Measurements from ENCODE around the gene LY6G5C. TPM values are rescaled to one million over a fixed set of nuclear protein-coding genes. Genes with fewer than 3 reads are reported as not detected.

The LY6G5C gene
- total RNA-seq, 4 donors from 2014 or later, result 0.57 to 0.83 TPM; not detected in 2

DNA sequence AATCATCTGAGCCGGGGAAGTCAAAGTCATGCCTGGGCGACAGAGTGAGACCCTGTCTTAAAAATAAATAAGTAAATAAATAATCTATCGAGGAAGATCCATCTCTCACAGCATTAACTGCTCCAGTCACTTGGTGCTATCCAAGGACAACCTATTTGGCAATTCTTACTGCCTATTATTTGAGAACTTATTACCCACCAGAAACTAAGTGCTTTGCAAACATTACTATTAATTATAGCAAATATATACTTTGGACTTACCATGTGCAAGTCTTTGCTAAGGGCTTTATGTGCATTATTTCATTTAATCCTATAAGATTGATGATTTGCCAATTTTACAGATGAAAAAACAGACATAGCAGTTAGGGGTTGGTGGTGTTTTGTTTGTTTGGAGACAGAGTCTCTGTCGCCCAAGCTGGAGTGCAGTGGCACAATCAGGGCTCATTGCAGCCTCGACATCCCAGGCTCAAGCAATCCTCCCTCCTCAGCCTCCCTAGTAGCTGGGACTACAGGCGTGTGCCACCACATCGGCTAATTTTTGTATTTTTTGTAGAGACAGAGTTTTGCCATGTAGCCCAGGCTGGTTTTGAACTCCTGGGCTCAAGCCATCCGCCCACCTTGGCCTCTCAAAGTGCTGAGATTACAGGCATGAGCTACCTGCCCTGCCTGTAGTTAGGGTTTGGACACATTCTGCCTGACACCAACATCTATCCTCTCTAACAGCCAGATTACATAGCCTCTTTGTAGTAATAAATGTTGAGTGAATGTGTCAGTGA lies 26.1 kb downstream of the LY6G5C start:
- WGBS, 2 donors, result 74 to 87% methylated on average over 6 to 8 of the region's 8 CpGs
- H3K4me1 ChIP-seq, result peaks cover 26 to 59% (median 48%) of the 10 kb centered on the region in 3 donors

DNA sequence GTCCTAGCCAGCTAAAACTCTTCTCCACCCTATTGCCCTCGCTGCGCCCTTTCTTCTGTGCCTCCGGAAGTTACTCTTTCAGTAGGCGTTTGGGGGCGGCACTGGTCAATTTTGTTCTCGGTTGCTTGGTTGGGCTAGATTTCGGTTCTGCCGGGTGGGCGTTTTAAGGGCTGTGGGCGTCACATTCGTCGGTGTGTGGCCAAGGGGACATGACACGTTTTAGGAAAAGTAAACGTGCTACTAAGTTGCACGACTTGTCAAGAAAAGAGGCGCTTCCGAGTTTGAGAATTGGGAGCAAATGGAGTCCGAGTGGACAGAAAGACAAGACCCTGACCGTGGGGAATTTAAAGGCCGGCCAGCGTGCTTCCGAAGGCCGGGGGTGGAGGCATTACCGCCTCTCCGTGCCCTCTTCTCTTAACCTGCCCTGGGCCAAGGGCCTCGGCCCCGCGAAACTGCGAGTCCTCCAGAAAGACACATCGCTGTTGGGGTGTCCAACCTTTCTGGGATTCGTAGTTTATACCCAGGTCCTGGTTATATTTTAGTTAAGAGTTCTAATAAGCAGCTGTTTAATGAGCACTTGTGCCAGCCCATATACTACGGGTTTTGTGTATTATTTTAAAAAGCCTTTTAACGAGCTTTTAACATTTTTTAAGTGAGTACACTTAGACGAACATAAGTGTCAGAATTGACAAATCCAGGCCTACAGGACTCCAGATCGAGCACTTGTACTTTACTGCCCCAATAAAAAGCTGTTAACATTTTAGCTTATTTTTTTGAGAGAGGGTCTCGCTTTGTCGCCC lies 27.7 kb downstream of the LY6G5C start:
- TF ChIP-seq, protein P1, sequence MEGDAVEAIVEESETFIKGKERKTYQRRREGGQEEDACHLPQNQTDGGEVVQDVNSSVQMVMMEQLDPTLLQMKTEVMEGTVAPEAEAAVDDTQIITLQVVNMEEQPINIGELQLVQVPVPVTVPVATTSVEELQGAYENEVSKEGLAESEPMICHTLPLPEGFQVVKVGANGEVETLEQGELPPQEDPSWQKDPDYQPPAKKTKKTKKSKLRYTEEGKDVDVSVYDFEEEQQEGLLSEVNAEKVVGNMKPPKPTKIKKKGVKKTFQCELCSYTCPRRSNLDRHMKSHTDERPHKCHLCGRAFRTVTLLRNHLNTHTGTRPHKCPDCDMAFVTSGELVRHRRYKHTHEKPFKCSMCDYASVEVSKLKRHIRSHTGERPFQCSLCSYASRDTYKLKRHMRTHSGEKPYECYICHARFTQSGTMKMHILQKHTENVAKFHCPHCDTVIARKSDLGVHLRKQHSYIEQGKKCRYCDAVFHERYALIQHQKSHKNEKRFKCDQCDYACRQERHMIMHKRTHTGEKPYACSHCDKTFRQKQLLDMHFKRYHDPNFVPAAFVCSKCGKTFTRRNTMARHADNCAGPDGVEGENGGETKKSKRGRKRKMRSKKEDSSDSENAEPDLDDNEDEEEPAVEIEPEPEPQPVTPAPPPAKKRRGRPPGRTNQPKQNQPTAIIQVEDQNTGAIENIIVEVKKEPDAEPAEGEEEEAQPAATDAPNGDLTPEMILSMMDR (IDR thresholded peaks at IDR 0.05), result no peak
- peak in 3 of 4 donors; percentile 7 to 80 (median 68) for TF ChIP-seq POLR2A (IDR thresholded peaks at IDR 0.05)
- peak; percentile 61 for DNase-seq
- peaks cover 14 to 67% (median 22%) of the 10 kb centered on the region in 3 donors for H3K36me3 ChIP-seq
- H3K27me3 ChIP-seq, result no peaks in the 10 kb centered on the region
- H3K4me1 ChIP-seq, result peaks cover 12 to 43% (median 32%) of the 10 kb centered on the region in 3 donors
- 9% methylated on average over 36 of the region's 37 CpGs for WGBS, 2 donors
- peak overlapping the region; percentile 59 to 95 (median 78) for H3K4me3 ChIP-seq
- intact Hi-C loops (cut with DNase I), result no loop called here
- H3K27ac ChIP-seq, result peak overlapping the region; percentile 94 to 100 (median 99)
- no peaks in the 10 kb centered on the region for H3K9me3 ChIP-seq

More for the DNA sequence above, 26.1 kb downstream of the LY6G5C start:
- DNase-seq, result no peak
- H3K27ac ChIP-seq, result no peak overlapping the region
- H3K36me3 ChIP-seq, result peaks cover 4 to 61% (median 8%) of the 10 kb centered on the region in 3 donors
- intact Hi-C loops (cut with DNase I), result no loop called here
- no peak for TF ChIP-seq POLR2A (IDR thresholded peaks at IDR 0.05)
- TF ChIP-seq, protein P1 (IDR thresholded peaks at IDR 0.05), result no peak
- no peaks in the 10 kb centered on the region for H3K27me3 ChIP-seq
- no peak overlapping the region for H3K4me3 ChIP-seq
- no peaks in the 10 kb centered on the region for H3K9me3 ChIP-seq

DNA sequence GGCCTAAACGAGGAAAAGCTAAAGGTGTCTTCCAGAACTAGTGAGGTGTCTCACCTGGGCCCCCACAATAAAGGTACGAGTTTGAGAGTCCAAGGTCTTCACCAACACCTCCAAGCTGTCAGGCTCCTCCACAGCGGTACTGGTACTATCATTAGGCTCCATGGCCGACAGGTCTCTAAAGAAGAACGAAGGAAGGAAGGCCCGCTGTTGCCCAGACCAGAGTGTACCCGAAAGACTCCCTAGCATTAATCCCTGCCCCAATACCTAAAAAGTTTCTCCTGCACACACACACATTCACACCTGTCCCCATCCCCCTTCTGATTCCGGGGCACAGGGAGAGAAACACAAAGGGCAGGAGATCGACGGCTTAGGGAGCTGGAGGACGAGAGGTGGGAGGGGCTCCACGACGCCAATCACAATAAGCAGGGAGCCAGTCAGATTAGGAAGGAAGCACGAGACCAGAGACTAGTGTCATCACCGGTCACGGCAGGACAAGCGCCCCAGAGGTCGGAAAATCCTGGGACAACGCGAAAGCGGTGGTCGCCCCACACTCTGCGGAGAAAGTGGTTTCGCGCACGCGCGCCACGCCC lies 29.2 kb downstream of the LY6G5C start:
- intact Hi-C loops (cut with DNase I), result no loop called here
- Histone ChIP-seq H3K4me1 (peaks cover 7 to 33% (median 25%) of the 10 kb centered on the region in 3 donors), H3K9me3 (no peaks in the 10 kb centered on the region), H3K27ac (peak overlapping the region; percentile 94 to 100 (median 99)), H3K36me3 (peaks cover 26 to 67% (median 34%) of the 10 kb centered on the region in 3 donors), H3K27me3 (no peaks in the 10 kb centered on the region), H3K4me3 (peak overlapping the region; percentile 59 to 95 (median 78))
- DNase-seq, result peak; percentile 64
- WGBS, 2 donors, result 2 to 3% methylated on average over 21 to 23 of the region's 29 CpGs
- no peak for TF ChIP-seq POLR2A (IDR thresholded peaks at IDR 0.05)
- TF ChIP-seq, protein P1 (IDR thresholded peaks at IDR 0.05), result no peak

DNA sequence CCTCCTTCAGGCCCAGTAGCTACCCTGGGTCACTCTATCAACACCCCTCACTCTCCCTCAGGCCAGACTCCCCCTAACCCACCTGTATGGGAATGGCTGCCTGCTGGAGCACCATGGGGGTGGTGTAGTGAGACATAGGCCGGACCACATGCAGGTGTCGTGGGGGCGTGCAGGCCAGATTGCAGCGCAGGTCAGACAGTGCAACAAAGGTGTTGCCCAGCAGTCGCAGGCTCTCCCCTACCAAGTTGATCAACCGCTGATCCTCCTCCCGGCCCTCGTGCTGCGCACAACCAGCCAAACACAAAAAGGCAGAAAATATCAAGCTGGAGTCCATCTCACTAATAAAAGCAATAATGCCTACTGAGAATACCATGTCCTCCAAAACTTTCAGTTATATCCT lies 35.5 kb downstream of the LY6G5C start:
- TF ChIP-seq, protein P1 (IDR thresholded peaks at IDR 0.05), result no peak
- no peak for TF ChIP-seq POLR2A (IDR thresholded peaks at IDR 0.05)
- no peak overlapping the region for H3K4me3 ChIP-seq
- DNase-seq, result no peak
- H3K4me1 ChIP-seq, result peaks cover 0 to 5% (median 3%) of the 10 kb centered on the region in 3 donors
- 94 to 97% methylated on average over 4 to 5 of the region's 9 CpGs for WGBS, 2 donors
- H3K36me3 ChIP-seq, result peaks cover 68 to 100% (median 83%) of the 10 kb centered on the region in 3 donors
- no peak overlapping the region for H3K27ac ChIP-seq
- intact Hi-C loops (cut with DNase I), result no loop called here
- H3K9me3 ChIP-seq, result no peaks in the 10 kb centered on the region
- H3K27me3 ChIP-seq, result no peaks in the 10 kb centered on the region

Data from esophagus squamous epithelium (tissue), 5 donors.